ENCODE data around the gene CNTN5. TPM values are rescaled to one million over a fixed set of nuclear protein-coding genes. Genes with fewer than 3 reads are reported as not detected.

CNTN5 gene
- total RNA-seq, 1 donor: under 0.01 TPM

GRCh38 chr11:99887481-99887880 is 866.7 kb downstream of the CNTN5 start:
- H3K4me3 ChIP-seq (ENCODE audit: low read depth, low read length): no peak overlapping the region
- DNase-seq (ENCODE audit: low read depth): no peak
- no peak for TF ChIP-seq CTCF (IDR thresholded peaks at IDR 0.05; ENCODE audit: insufficient read depth, low read depth, low read length)

GRCh38 chr11:99893811-99894210 is 873.1 kb downstream of the CNTN5 start:
- no peak overlapping the region for H3K4me3 ChIP-seq (ENCODE audit: low read depth, low read length)
- DNase-seq (ENCODE audit: low read depth): no peak
- TF ChIP-seq CTCF (IDR thresholded peaks at IDR 0.05; ENCODE audit: insufficient read depth, low read depth, low read length): no peak

- no peak overlapping the region for H3K4me3 ChIP-seq (ENCODE audit: low read depth, low read length)
- TF ChIP-seq CTCF (IDR thresholded peaks at IDR 0.05; ENCODE audit: insufficient read depth, low read depth, low read length): no peak
- no peak for DNase-seq (ENCODE audit: low read depth)
These were observed 880.4 kb downstream of the CNTN5 start for GRCh38 chr11:99901175-99901574.

GRCh38 chr11:99911116-99911515 is 890.4 kb downstream of the CNTN5 start:
- no peak for DNase-seq (ENCODE audit: low read depth)
- TF ChIP-seq CTCF (IDR thresholded peaks at IDR 0.05; ENCODE audit: insufficient read depth, low read depth, low read length): no peak
- no peak overlapping the region for H3K4me3 ChIP-seq (ENCODE audit: low read depth, low read length)

GRCh38 chr11:99916078-99916477 is 895.3 kb downstream of the CNTN5 start:
- TF ChIP-seq CTCF (IDR thresholded peaks at IDR 0.05; ENCODE audit: insufficient read depth, low read depth, low read length): no peak
- H3K4me3 ChIP-seq (ENCODE audit: low read depth, low read length): no peak overlapping the region
- DNase-seq (ENCODE audit: low read depth): no peak

GRCh38 chr11:99918761-99919160 is 898.0 kb downstream of the CNTN5 start:
- no peak for TF ChIP-seq CTCF (IDR thresholded peaks at IDR 0.05; ENCODE audit: insufficient read depth, low read depth, low read length)
- no peak overlapping the region for H3K4me3 ChIP-seq (ENCODE audit: low read depth, low read length)
- no peak for DNase-seq (ENCODE audit: low read depth)

- no peak for DNase-seq (ENCODE audit: low read depth)
- H3K4me3 ChIP-seq (ENCODE audit: low read depth, low read length): no peak overlapping the region
- TF ChIP-seq CTCF (IDR thresholded peaks at IDR 0.05; ENCODE audit: insufficient read depth, low read depth, low read length): no peak
These were observed 900.2 kb downstream of the CNTN5 start for GRCh38 chr11:99920956-99921355.
